ENCODE measurements around the gene SMARCA2.

Gene SMARCA2

DNA sequence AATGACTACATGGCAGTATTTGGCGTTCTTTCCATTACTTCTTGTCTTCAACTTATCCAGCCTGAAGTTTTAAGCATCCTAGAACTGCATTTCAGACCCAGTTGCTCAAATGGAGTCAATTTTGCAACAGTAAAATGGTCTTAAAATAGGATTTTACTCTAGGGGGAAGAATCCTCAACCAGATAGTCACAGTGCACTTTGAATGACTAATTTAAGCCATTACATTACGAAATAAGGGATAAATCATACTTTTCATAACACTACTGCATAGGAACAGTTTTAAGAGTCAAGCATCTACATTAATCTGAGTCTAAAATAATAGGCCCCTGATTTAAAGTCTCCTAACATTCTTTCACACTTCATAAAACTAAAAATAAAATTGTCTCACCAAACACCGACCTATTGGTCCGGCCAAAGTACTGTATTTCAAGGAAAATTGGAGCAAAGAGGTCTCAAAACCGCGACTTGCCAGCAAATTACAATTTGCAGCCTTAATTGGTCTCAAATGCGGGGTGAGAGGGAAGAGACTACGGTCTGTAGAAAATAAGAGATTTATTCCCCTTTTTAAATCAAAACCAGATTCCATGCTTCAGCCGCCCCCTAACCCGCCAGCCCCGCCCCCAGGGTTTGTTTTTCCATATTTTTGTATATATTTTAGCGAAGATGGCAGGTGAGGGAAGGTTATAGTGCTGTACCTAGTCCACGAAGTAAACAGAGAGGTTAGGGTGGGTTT, 1.2 kb upstream of the SMARCA2 start:
- peak; percentile 43 to 80 for DNase-seq (ENCODE audit: low read depth in 2 of 2)
- H3K4me3 ChIP-seq (replicated peaks in 1 of 2; ENCODE audit: low read depth in 2 of 2, low read length in 2 of 2): peak overlapping the region; percentile 71 to 93
- no peak for TF ChIP-seq CTCF (IDR thresholded peaks at IDR 0.05; ENCODE audit: low read depth, low read length)

- DNase-seq (ENCODE audit: low read depth in 2 of 2): peak; percentile 31 to 44
- peak overlapping the region; percentile 71 to 93 for H3K4me3 ChIP-seq (replicated peaks in 1 of 2; ENCODE audit: low read depth in 2 of 2, low read length in 2 of 2)
- no peak for TF ChIP-seq CTCF (IDR thresholded peaks at IDR 0.05; ENCODE audit: low read depth, low read length)
Observed at GRCh38 chr9:2015581-2016407, 647 bp downstream of the SMARCA2 start.

- peak; percentile 81 to 83 for DNase-seq (ENCODE audit: low read depth in 2 of 2)
- TF ChIP-seq CTCF (IDR thresholded peaks at IDR 0.05; ENCODE audit: low read depth, low read length): no peak
- peak overlapping the region; percentile 71 to 93 for H3K4me3 ChIP-seq (replicated peaks in 1 of 2; ENCODE audit: low read depth in 2 of 2, low read length in 2 of 2)
Observed at GRCh38 chr9:2016408-2017330, 1.5 kb downstream of the SMARCA2 start.

DNA sequence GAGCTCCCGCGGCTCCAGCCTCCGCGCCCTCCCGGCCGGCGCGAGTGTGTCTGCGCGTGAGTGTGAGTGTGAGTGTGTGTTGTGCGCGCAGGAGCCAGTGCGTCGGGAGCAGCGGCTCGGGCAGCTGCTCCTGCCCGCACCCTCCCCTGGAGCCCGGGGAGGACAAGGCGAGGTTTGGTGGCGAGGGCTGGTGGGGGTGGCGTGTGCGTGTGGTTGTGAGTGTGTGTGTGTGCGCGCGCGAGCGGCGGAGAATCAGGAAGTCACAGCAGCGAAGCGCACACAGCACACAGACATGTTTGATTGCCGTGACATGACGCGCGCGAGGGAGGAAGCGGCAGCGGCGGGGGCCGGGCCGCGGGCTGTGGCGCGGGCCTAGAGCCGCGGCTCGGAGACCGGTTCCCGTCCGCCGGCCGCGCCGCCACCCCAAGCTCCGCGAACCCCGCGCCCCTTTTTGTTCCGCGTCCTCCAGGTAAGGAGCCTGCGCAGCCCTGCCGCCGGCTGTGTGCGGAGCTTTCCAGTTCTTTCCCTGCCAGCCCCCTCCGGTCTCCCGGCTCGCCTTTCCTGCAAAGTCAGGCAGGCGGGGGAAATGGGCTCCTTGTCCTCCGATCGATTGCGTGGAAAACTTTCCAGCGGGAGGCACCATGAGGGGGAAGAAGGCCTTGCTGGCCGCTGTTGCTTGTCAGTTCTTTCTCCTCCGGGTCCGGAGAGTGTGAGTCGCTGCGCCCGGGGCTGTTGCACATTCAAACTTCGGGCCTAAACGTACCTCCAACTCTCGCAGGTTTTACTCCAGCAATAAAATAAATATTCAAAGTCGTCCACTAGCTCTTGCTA, 2.4 kb downstream of the SMARCA2 start:
- TF ChIP-seq CTCF (IDR thresholded peaks at IDR 0.05; ENCODE audit: low read depth, low read length): no peak
- DNase-seq (ENCODE audit: low read depth in 2 of 2): peak; percentile 79 to 85
- H3K4me3 ChIP-seq (replicated peaks in 1 of 2; ENCODE audit: low read depth in 2 of 2, low read length in 2 of 2): peak overlapping the region; percentile 71 to 93

DNA sequence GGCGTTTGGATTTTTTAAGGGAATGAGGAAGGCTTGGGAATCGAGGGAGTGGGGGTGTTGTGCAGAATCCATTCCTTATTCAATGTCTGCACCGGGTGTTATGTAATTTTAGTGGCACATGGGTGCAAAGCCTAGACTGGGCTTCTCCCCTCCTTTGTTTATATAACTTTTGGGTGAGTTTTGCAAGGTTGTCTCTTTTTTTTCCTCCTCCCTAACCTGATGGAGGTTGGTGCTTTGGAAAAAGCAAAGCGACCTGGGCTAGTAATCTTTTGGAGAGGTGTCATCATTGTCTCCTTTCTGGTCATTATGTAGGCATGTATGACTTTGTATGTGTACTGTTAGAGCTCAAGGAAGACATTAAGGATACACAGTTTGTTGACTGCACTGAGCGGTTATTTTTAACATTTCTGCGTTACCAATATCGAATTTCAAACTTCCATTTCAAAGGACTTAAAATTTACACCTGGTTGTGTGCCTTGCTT, 3.1 kb downstream of the SMARCA2 start:
- no peak for DNase-seq (ENCODE audit: low read depth in 2 of 2)
- TF ChIP-seq CTCF (IDR thresholded peaks at IDR 0.05; ENCODE audit: low read depth, low read length): no peak
- peak overlapping the region; percentile 71 to 93 for H3K4me3 ChIP-seq (replicated peaks in 1 of 2; ENCODE audit: low read depth in 2 of 2, low read length in 2 of 2)
